Bronchial epithelial cell (primary cell): ENCODE data around the gene KIAA0319L. TPM values are rescaled to one million over a fixed set of nuclear protein-coding genes. Genes with fewer than 3 reads are reported as not detected.
"Not testable (repeated sequence)": the region's sequence is repeated elsewhere in the genome, so short reads cannot be mapped to it uniquely, and the experiment has no call there.

Source experiments
- DNase-seq: peaks from one replicate; pipeline ENCODE4 v3.0.0-alpha.2; 2010; ENCODE audit warnings: low read depth
- FAIRE-seq: peaks from 2 replicates; lab custom pipeline; 2011; peaks lifted over from hg19 to GRCh38; lab: Jason Lieb, UNC
- H3K27me3 ChIP-seq: 2 replicates; pipeline ENCODE4 v1.5.1; 2011; ENCODE audit warnings: low read length; ENCODE audit not compliant: control insufficient read depth, insufficient read depth
- H3K36me3 ChIP-seq: 2 replicates; pipeline ENCODE4 v1.5.1; 2011; ENCODE audit warnings: low read length; ENCODE audit not compliant: control insufficient read depth, insufficient read depth
- H3K4me3 ChIP-seq: 2 replicates; pipeline ENCODE4 v1.5.1; 2011; ENCODE audit warnings: mild to moderate bottlenecking, low read depth, low read length, control low read depth
- CTCF ChIP-seq: IDR thresholded peaks from 2 replicates; pipeline ENCODE4 v1.5.1; 2011; ENCODE audit warnings: mild to moderate bottlenecking, moderate library complexity, low read length, control low read depth, inconsistent platforms; ENCODE audit not compliant: insufficient read depth, severe bottlenecking
- total RNA-seq: library from RNA; depleted of rRNA; stranded (reverse); fragments of >200 nt; gene quantifications from 2 replicates; pipeline ENCODE4 v1.2.1, GENCODE V29; 2014

Gene KIAA0319L
- total RNA-seq, 1 donor from 2014 or later: 26.6 TPM

GRCh38 chr1:35477870-35478269, 79.3 kb downstream of the KIAA0319L start:
- no peak for DNase-seq
- FAIRE-seq: no peak
- H3K27me3 ChIP-seq: no peaks in the 10 kb centered on the region
- no peak for TF ChIP-seq CTCF
- peaks cover 3% of the 10 kb centered on the region for H3K36me3 ChIP-seq
- no peak overlapping the region for H3K4me3 ChIP-seq

- Histone ChIP-seq H3K36me3 (peaks cover 3% of the 10 kb centered on the region), H3K27me3 (no peaks in the 10 kb centered on the region), H3K4me3 (no peak overlapping the region)
- no peak for TF ChIP-seq CTCF
- DNase-seq: no peak
- no peak for FAIRE-seq
Measured at GRCh38 chr1:35475856-35476674, 81.1 kb downstream of the KIAA0319L start.

- FAIRE-seq: no peak
- no peaks in the 10 kb centered on the region for H3K27me3 ChIP-seq
- H3K4me3 ChIP-seq: no peak overlapping the region
- peaks cover 3% of the 10 kb centered on the region for H3K36me3 ChIP-seq
- no peak for TF ChIP-seq CTCF
- no peak for DNase-seq
Measured at GRCh38 chr1:35475356-35475755, 81.8 kb downstream of the KIAA0319L start.

DNA sequence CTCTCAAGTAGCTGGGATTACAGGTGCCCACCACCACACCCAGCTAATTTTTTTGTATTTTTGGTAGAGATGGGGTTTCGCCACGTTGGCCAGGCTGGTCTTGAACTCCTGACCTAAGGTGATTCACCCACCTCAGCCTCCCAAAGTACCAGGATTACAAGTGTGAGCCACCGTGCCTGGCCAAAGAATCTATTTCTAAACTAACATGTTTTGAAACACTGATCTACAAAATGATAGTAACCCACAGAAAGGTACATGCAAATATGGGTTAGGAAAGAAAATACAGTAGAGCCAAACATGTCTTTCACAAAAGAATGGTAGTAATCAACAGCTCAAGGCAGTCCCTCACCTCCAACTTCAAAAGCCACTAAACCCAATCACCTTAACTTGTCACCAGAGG, 84.0 kb downstream of the KIAA0319L start:
- not testable (repeated sequence) for DNase-seq, FAIRE-seq, H3K36me3 ChIP-seq, H3K4me3 ChIP-seq, H3K27me3 ChIP-seq

GRCh38 chr1:35470977-35471613, 86.1 kb downstream of the KIAA0319L start:
- no peak overlapping the region for H3K4me3 ChIP-seq
- FAIRE-seq (no peak), DNase-seq (no peak)
- H3K36me3 ChIP-seq: no peaks in the 10 kb centered on the region
- TF ChIP-seq CTCF: no peak
- H3K27me3 ChIP-seq: no peaks in the 10 kb centered on the region

- no peak overlapping the region for H3K4me3 ChIP-seq
- TF ChIP-seq CTCF: no peak
- H3K27me3 ChIP-seq: no peaks in the 10 kb centered on the region
- peaks cover 6% of the 10 kb centered on the region for H3K36me3 ChIP-seq
- no peak for DNase-seq
- FAIRE-seq: no peak
Measured at GRCh38 chr1:35466120-35466519, 91.1 kb downstream of the KIAA0319L start.

DNA sequence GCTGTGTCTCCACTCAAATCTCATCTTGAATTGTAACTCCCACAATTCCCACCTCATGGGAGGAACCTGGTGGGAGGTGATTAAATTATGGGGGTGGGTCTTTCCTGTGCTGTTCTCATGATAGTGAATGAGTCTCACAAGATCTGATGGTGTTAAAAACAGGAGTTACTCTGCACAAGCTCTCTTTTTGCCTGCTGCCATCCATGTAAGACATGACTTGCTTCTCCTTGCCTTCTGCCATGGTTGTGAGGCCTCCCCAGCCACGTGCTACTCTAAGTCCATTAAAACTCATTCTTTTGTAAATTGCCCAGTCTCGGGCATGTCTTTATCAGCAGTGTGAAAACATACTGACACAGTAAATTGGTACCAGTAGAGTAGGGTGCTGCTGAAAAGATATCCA, 93.5 kb downstream of the KIAA0319L start:
- H3K27me3 ChIP-seq, FAIRE-seq, DNase-seq, H3K4me3 ChIP-seq, H3K36me3 ChIP-seq: not testable (repeated sequence)
